NCI-H2107 (cell line): ENCODE data around the gene PLEKHG4.
A peak's percentile ranks its signal among the peaks of the same experiment; 100 is the strongest.

ENCODE experiments used
- DNase-seq: peaks from one replicate; lab custom pipeline; 2025; lab: John Stamatoyannopoulos, UW

The PLEKHG4 gene

DNA sequence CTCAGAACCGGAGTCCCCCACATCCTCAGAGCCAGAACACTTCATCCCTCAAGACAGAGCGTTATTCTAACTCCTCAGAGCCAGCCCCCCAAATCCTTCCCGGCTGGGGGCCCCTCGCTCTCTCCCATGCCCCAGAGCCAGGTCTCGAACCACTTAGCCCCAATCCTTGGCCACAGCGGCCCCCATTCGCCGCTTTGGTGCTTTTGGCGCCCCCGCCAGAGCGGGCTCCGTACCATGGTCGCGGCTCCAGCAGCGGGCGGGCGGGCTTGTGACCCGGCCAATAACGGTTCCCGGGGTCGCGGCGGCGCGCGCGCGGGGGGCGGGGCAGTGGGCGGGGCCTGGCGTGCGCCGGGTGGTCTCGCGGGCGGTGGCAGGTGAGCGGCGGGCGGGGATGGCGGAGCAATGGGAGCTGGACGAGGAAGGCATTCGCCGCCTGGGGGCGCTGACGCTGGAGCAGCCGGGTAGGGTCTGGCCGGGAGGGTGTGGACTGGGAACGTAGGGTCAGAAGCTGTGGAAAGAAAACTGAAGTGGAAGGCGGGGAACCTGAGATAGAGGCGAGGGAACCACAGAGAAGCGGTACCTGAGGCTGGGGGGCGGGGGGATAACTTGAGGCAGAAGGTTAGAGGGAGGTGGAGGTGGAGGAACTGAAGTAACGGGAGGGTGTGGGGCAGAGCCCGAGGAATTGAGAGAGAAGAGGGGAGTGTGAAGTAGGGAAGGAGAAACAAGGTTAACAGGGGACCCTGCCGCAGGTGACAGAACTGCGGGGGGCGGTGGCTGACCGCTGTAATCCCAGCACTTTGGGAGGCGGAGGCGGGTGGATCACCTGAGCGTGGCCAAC lies 47.4 kb downstream of the PLEKHG4 start, which contains the start of the genes KCTD19 and LRRC36:
TSS of gene KCTD19 (minus strand) at position 270 of the 838 bp plus-strand sequence. CDS start at position 236, 34 bp downstream.
TSS of gene LRRC36 (plus strand) at position 344 of the 838 bp plus-strand sequence. CDS start at position 392, 48 bp downstream.
- peak; percentile 56 for DNase-seq

DNA sequence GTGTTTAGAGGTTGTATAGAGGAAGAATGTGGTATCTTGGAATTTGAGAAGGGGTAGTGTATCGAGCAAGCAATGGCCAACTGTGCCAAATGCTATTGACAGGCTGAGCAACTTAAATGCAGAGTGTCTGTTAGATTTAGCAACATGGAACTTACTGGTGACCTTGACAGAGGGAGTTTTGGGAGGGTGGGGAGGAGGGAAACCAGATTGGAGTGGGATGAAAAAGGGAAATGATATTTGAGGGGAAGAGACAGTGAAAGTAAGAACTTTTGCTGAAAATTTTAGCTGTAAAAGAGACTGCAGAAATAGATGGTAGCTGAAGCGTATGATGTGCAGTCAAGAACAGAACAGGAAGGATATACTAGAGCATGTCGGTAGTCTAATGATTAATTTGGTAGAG lies 48.4 kb downstream of the PLEKHG4 start:
- DNase-seq, result no peak

DNA sequence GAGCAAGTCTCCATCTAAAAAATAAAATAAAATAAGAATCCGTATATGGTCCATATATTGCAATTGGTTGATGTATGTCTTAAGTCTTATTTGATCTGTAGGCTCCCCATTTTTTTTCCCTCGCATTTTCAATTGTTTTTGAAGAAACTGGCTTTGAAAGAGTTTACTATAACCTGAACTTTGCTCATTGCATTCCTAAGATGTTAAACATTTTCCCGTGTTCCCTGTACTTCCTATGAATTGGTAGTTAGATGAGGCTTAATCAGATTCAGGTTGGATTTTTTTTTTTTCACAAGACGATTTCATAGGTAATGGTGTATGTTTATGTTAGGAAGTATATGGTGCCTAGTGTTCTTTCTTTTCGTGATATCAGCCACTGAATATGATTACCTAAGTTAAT lies 50.6 kb downstream of the PLEKHG4 start:
- DNase-seq, result no peak

DNA sequence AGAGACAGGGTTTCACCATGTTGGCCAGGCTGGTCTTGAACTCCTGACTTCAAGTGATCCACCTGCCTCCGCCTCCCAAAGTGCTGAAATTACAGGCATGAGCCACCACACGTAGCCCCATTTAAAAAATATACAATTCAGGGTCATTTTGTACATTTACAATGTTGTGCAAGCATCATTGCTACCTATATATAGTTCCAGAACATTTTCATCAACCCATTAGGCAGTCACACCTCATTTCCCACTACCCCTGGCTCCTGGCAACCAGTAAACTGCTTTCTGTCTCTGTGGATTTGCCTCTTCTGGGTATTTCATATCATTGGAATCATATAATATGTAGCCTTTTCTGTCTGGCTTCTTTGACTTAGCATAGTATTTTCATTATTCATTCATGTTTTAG lies 54.0 kb downstream of the PLEKHG4 start:
- DNase-seq, result no peak

DNA sequence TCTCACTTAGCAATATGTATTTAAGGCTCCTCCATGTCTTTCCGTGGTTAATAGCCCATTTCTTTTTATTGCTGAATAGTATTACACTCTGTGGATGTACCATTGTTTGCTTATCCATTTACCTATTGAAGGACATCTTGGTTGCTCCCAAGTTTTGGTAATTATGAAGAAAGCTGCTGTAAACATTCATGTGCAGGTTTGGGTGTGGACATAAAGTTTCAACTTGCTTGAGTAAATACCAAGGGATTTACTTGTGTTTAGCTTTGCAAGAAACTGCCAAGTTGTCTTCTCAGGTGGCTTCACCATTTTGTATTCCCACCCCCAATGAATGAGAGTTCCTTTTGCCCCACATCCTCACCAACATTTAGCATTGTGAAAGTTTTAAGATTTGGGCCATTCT lies 56.8 kb downstream of the PLEKHG4 start:
- DNase-seq, result no peak

DNA sequence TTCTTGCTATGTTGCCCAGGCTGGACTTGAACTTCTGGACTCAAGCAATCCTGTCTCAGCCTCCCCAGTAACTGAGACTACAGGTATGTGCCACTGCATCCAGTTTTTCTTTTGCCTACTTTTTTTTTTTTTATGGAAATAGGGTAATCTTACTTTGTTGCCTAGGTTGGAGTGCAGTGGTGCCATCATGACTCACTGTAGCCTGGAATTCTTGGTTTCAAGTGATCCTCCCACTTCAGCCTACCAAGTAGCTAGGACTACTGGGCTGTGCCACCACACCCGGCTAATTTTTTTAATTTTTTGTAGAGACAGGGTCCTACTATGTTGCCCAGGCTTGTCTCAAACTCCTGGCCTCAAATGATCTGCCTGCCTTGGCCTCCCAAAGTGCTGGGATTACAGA lies 57.3 kb downstream of the PLEKHG4 start:
- no peak for DNase-seq
